SKM-1 (cell line): Measurements from ENCODE around the gene ABHD8.

Experiments
- DNase-seq: peaks from one replicate; lab custom pipeline; 2025; ENCODE audit not compliant: unreplicated experiment; lab: John Stamatoyannopoulos, UW

ABHD8 gene

DNA sequence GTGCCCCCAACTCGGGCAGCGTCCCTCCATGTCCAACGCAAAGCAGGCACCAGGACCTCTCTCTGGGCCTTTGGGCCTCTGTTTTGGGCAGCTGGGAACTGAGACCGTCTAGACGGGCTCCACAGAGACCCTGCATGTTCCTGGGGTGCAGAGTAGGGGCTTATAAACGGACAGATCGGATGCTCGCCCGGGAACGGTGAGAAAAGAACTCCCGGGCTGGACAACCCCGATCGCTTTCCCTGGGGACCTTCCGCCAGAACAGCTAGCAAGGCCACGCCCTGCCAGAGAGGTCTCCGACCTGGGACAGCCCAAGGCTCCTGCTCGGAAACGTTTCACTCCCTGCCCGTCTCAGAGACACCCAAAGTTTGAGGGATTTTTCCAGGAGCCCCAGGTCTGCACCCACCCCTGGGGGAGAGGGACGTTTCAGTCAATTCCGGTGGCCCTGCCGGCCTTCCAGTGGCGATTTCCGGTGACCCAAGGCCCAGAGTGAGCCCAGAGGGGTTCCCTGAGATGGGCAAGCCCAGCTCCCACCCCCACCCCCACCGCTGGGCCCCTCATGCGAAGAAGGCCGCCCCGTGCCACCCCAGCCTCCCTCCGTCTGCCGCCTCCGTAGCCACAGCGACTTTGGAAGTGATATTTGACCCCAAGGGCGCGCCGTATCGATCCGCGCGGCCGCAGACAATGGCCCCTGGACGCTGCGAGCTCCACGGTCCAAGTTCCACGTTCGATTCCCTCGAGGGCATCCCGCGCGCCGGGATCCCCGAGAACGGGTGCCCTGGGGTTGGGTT lies 59.2 kb downstream of the ABHD8 start:
- DNase-seq, result no peak

DNA sequence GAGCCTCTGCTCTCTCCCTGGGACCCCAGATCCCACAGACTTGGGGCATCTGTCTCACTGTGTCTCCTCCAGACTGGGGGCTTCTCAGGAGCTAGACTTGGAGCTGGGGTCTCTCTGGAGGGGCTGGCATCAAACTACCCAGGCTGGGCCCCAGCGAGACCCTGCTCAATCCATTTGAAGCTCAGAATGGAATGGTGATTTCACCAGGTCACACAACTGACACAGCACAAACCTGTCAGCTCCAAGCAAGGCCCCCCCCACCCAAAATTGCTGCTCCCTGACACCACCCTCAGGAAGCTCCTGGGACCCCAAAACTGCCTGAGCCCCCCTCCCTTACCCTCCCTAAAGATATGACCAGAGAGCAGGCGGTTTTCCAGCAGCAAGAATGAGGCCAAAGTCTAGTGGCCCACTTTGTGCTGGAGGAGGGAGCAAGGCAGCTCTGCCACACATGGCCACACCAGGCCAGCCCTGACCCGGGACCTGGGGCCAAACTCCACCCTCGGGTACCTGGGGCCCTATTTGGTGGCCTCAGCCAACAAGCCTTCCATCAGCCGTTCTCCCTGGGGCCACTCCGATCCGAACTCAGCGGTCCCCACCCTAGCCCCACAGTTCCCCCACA lies 59.9 kb downstream of the ABHD8 start:
- no peak for DNase-seq

GRCh38 chr19:17242431-17243208 lies 60.6 kb downstream of the ABHD8 start:
- DNase-seq, result no peak
